Measurements from ENCODE around the gene TRMO. TPM values are rescaled to one million over a fixed set of nuclear protein-coding genes. Genes with fewer than 3 reads are reported as not detected.

TRMO gene
- total RNA-seq, 2 donors from 2014 or later = 21.3 to 23.6 TPM

DNA sequence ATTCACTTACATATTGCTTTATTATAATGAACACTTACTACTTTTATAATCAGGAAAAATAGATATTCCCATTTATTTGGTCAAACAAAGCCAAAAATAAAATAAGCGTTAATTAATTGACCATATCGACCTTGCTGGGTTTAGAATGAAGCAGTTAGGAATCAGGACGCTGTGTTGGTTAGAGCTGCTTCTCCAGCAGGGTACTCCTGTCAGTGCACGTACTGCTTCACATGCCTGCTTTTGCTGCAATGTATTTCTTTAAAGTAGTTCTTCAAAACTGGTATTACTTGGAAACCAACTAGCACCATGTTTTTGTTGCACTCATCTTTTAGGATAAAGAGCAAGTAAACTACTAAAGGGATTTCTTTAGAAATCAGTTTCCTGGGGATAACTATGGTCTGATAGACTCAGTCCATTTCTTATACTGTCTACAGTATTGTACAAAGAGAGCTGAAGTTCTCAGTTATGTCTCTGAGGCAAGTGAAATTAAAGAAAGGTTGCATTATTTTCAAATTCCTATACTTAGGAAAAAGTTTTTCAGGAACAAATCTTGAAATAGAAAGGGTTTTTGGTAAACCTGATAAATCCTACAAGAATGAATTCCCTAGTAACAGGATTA lies 6.8 kb upstream of the TRMO start:
- Mint-ChIP-seq H3K36me3 (ENCODE audit: low read depth) (no peaks in the 10 kb centered on the region), H3K4me3 (peak overlapping the region; percentile 38), H3K9me3 (no peaks in the 10 kb centered on the region), H3K4me1 (peaks cover 17% of the 10 kb centered on the region), H3K27ac (no peak overlapping the region), H3K27me3 (no peaks in the 10 kb centered on the region)
- ATAC-seq (replicated peaks) = no peak

DNA sequence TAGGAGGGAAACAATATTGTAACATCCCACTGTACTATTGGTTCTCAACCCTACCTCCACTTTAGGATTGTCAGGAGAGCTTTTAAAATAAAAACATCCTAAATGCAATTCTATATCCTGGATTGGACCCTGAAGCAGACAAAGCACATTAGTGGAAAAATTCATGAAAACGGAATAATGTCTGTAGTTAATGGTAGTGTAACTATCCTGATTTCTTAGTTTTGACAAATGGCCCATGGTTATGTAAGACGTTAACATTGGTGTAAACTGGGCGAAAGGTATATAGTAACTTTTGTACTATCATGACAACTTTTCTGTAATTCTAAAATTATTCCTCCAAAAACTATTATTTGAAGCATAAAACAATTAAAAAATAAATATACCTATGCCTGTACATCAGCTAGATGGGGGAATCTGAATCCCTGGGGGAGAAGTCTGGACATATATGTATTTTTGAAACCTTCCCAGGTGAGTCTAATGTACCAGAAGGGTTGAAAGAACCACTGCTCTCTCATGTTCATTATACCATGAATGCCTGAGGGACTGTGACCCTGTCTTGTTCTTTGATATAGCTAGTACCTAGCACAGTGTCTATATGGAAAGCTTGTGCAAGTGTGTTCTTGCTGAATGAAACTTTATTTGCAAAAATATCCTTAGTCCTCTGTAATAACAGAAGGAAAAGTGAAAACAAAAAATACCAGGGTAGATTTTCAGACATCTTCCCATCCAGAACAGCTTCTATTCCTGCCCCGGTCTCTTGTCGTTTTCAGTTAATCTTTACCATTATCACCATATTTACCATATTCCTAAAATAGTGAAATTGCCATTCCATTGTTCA lies 3.4 kb upstream of the TRMO start:
- Mint-ChIP-seq H3K27ac (no peak overlapping the region), H3K9me3 (no peaks in the 10 kb centered on the region), H3K36me3 (ENCODE audit: low read depth) (peaks cover 21% of the 10 kb centered on the region), H3K27me3 (no peaks in the 10 kb centered on the region), H3K4me3 (no peak overlapping the region), H3K4me1 (peaks cover 19% of the 10 kb centered on the region)
- ATAC-seq (replicated peaks) = no peak

DNA sequence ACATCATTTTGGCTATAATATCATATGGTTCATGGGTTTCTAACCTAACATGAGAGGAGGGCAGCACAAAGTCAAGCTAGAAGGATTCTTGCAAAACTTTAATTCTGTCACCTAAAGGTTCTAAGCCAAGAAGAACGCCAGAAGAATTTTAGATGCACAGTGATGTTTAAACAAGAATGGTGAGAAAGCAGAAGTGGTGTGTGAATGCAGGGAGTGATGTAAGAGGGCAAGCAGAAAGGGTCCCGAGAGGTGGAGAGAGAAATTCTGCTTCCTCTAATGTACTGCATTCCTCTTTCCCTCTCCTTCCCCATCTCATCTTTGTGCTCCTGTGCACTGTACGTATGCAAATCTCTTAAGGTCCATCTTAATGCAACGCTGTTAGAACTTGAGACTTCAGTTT lies 2.1 kb upstream of the TRMO start:
- ATAC-seq (replicated peaks) = no peak
- Mint-ChIP-seq H3K9me3 (no peaks in the 10 kb centered on the region), H3K36me3 (ENCODE audit: low read depth) (peaks cover 22% of the 10 kb centered on the region), H3K4me1 (peaks cover 24% of the 10 kb centered on the region), H3K4me3 (peak overlapping the region; percentile 86), H3K27ac (no peak overlapping the region), H3K27me3 (no peaks in the 10 kb centered on the region)

DNA sequence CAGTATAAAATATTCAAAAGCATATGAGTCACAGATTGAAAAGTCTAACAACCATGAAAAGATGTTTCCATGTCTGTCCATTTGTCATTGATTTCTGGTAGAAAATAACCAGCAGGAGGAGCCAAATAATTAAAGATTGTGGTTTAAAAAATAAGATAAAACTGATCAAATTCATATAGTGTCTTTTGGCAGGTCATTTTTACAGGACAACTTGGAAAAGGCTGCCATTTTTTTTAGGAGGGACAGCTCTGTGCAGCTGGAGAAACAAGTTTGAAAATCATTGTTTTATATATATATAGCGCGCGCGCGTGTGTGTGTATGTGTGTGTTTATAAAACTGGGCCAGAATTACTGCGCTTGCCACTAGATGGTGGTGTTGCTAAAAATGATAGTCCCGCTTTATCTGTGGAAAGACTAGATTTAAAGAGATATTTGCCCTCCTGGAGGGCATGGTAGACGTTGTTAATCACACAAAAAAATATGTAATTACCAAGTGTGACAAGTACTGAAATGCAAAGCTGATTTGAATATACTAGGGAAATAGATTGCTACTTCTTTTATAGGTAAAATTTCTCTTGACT lies 1.3 kb upstream of the TRMO start:
- Mint-ChIP-seq H3K27me3 (no peaks in the 10 kb centered on the region), H3K9me3 (no peaks in the 10 kb centered on the region), H3K4me3 (peak overlapping the region; percentile 86), H3K36me3 (ENCODE audit: low read depth) (peaks cover 27% of the 10 kb centered on the region), H3K27ac (peak overlapping the region; percentile 97), H3K4me1 (peaks cover 32% of the 10 kb centered on the region)
- peak; percentile 43 for ATAC-seq (replicated peaks)

DNA sequence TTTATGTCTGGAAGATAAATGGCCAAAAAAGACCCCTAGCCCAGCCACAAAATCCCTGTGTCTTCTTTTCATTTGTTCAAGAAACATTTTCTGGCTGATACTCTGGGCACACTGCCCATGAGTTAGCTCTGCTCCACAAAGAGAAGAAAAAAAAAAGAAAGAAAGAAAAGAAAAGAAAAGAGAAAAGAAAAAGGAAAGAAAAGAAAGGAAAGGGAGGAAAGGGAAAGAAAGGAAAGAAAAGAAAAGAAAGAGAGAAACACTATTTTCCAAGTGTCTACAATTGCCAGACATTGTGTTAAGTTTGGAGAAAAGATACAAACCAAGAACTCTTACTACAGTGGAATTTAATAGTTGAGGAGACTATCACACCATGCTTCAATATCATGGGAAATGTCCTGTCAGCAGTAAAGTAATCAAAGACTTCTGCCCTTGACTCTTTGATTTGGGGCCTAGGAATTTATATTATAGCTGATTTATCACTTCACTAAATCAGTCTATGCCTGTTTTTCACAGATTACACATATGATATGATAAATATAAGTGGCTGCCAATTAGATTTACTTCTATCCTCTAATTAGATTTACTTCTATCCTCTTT lies 3.0 kb downstream of the TRMO start:
- ATAC-seq (replicated peaks) = no peak
- Mint-ChIP-seq H3K9me3 (no peaks in the 10 kb centered on the region), H3K4me3 (peak overlapping the region; percentile 86), H3K4me1 (peaks cover 46% of the 10 kb centered on the region), H3K27ac (peak overlapping the region; percentile 97), H3K27me3 (no peaks in the 10 kb centered on the region), H3K36me3 (ENCODE audit: low read depth) (peaks cover 58% of the 10 kb centered on the region)

DNA sequence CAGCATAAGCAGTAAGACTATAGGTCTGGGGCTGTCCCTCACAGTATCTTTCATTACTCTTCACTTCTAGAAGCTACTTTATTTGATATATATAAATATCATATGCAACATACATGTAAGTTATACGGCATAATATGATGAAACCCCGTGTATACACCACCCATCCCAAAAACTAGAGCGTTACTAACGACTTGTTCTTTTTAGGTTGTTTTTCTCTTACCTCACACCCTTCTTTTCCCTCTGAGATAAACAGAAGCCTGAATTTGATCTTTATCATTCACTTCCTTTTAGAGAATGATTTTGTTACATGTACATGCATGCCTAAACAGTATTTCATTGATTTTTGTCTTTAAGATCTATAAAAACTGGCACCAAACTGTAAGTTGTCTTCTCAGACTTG lies 3.7 kb downstream of the TRMO start:
- no peaks in the 10 kb centered on the region for H3K27me3 Mint-ChIP-seq
- no peaks in the 10 kb centered on the region for H3K9me3 Mint-ChIP-seq
- H3K4me1 Mint-ChIP-seq = peaks cover 50% of the 10 kb centered on the region
- ATAC-seq (replicated peaks) = no peak
- peak overlapping the region; percentile 97 for H3K27ac Mint-ChIP-seq
- H3K36me3 Mint-ChIP-seq (ENCODE audit: low read depth) = peaks cover 65% of the 10 kb centered on the region
- H3K4me3 Mint-ChIP-seq = peak overlapping the region; percentile 86

DNA sequence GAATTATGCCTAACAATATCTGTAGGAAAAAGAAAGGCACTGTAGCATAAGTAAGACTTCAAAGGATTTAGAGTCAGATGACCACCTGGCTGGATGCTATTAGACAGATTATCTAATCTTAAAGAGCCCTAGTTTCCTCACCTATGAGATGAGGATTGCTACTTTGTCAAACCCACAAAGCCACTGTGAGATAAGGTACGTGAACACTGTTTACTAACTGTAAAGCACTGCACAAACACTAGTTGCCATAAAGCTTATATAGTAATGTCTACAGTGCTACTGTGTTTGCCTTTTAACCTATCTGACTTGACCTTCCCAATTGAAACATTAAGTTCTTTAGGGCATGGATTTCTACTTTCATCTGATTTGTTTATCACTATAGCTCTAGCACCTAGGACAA lies 10.3 kb downstream of the TRMO start:
- Mint-ChIP-seq H3K27ac (peak overlapping the region; percentile 60), H3K4me3 (no peak overlapping the region), H3K4me1 (peaks cover 33% of the 10 kb centered on the region), H3K9me3 (no peaks in the 10 kb centered on the region), H3K36me3 (ENCODE audit: low read depth) (peaks cover 97% of the 10 kb centered on the region), H3K27me3 (no peaks in the 10 kb centered on the region)
- ATAC-seq (replicated peaks) = no peak

DNA sequence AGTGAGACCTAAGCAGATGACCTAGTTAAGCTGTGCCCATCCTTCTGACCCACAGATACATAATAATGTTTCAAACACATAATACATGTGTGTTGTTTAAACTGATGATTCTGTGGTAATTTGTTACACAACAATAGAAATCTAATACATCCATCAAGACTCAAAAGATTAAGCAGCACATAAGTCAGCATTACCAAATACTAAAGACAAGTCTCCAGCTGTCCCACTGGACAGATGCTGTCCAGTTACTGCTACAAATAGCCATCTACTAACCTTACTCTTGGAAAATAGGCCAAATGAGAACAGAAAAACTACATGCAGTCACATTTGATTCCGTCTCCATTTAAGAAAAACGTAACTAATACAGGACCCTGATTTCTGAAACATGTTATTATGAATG lies 10.8 kb downstream of the TRMO start:
- H3K36me3 Mint-ChIP-seq (ENCODE audit: low read depth) = peaks cover 96% of the 10 kb centered on the region
- no peak for ATAC-seq (replicated peaks)
- no peaks in the 10 kb centered on the region for H3K9me3 Mint-ChIP-seq
- peak overlapping the region; percentile 60 for H3K27ac Mint-ChIP-seq
- H3K27me3 Mint-ChIP-seq = no peaks in the 10 kb centered on the region
- peaks cover 31% of the 10 kb centered on the region for H3K4me1 Mint-ChIP-seq
- no peak overlapping the region for H3K4me3 Mint-ChIP-seq

DNA sequence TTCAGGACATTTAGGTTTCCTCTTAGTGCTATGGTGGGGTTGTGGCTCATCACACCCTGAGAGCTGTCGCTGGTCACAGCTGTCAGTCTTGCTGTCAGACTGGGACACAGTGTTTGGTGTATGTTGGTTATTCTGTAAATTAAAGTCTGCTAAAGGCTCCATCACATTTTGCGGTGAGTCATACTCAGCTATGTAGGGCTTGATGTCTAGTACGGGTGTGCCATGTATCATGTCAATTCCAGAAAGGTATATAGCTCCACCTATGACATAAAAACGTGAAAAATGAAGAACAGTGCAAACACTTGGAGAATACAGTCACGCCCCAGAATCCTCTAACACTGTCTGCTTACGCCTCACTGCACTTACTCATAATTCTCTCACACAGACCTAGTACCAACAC lies 11.9 kb downstream of the TRMO start:
- H3K27me3 Mint-ChIP-seq = no peaks in the 10 kb centered on the region
- H3K4me1 Mint-ChIP-seq = peaks cover 38% of the 10 kb centered on the region
- peak overlapping the region; percentile 9 for H3K27ac Mint-ChIP-seq
- H3K4me3 Mint-ChIP-seq = no peak overlapping the region
- no peak for ATAC-seq (replicated peaks)
- H3K36me3 Mint-ChIP-seq (ENCODE audit: low read depth) = peaks cover 90% of the 10 kb centered on the region
- no peaks in the 10 kb centered on the region for H3K9me3 Mint-ChIP-seq

DNA sequence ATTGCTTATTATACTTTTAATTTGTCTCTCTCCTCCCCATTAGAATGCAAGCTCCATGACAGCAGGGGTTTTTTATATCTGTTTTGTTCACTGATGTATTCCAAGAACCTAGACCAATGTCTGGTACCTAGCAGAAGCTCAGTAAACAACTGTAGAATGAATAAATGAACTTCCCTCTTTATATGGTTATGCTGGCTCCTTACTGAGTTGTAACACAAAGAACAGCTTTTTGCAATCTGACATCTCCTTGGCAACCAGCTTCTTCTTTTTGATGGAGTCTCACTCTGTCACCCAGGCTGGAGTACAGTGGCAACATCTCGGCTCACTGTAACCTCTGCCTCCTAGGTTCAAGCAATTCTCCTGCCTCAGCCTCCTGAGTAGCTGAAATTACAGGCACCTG lies 13.6 kb downstream of the TRMO start:
- peak overlapping the region; percentile 9 for H3K27ac Mint-ChIP-seq
- peak overlapping the region; percentile 24 for H3K4me3 Mint-ChIP-seq
- ATAC-seq (replicated peaks) = no peak
- peaks cover 39% of the 10 kb centered on the region for H3K4me1 Mint-ChIP-seq
- no peaks in the 10 kb centered on the region for H3K9me3 Mint-ChIP-seq
- peaks cover 88% of the 10 kb centered on the region for H3K36me3 Mint-ChIP-seq (ENCODE audit: low read depth)
- no peaks in the 10 kb centered on the region for H3K27me3 Mint-ChIP-seq

DNA sequence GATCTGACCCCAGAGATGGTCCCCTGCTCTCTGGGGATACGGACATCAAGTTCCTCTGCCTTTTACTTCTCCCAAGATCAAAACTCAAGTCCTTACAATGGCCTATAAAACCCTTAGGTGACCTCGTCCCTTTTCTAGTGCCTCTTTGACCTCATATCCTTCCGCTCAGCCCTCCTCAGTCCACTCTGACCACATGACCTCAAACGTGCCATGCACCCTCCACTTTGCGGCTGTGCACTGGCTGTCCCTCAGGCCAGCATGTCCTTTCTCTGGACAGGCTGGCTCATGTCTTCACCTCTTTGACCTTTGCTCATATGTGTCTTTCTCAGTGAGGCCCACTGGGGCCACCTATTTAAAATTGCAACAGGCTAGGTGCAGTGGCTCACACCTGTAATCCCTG lies 14.7 kb downstream of the TRMO start:
- Mint-ChIP-seq H3K27ac (peak overlapping the region; percentile 89), H3K36me3 (ENCODE audit: low read depth) (peaks cover 86% of the 10 kb centered on the region), H3K4me3 (peak overlapping the region; percentile 81), H3K4me1 (peaks cover 34% of the 10 kb centered on the region), H3K27me3 (no peaks in the 10 kb centered on the region), H3K9me3 (no peaks in the 10 kb centered on the region)
- ATAC-seq (replicated peaks) = no peak

DNA sequence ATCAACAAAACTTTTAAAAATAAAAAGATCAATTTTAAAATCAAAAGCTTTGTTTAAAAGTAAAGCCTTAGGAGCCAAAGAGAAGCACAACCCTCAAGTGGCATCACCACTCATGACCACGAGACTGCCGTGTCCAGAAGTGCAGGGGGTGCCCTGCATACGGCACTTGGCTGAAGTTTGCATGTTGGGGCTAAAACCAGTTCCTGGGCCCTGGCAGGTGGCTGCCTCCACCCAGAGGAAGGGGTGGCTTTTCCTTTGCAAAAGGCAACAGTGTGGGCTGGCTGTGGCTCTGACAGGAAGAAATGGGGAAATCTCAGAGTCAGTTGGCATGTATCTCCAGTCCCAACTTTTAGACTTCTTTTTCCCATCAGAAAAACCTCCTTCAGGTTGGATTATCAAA lies 15.3 kb downstream of the TRMO start:
- H3K4me3 Mint-ChIP-seq = peak overlapping the region; percentile 81
- peaks cover 80% of the 10 kb centered on the region for H3K36me3 Mint-ChIP-seq (ENCODE audit: low read depth)
- H3K9me3 Mint-ChIP-seq = no peaks in the 10 kb centered on the region
- peak overlapping the region; percentile 89 for H3K27ac Mint-ChIP-seq
- peaks cover 32% of the 10 kb centered on the region for H3K4me1 Mint-ChIP-seq
- no peak for ATAC-seq (replicated peaks)
- H3K27me3 Mint-ChIP-seq = no peaks in the 10 kb centered on the region

DNA sequence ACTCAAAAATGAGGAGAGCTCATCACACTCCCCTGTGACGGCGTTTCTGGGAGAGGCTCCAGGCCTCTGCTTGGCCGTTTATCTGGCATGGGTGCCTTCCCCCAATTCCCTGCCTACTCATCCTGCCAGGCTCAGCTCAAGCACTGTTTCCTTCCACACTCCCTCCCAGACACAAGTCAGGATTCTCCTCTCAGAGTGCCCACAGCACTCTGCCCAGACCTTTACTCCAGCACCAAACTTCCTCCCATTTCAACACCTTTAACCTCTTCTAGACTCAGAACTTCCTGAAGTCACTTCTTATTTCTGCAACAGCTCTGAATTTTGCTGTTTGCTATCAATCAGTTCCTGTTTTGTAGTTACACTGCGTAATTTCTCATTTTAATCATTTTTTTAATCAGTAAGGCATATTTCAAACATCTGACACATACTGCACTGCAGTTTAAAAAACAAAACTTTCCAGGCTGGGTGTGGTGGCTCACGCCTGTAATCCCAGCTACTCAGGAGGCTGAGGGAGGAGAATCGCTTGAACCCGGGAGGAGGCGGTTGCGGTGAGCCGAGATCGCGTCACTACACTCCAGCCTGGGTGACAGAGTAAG lies 16.0 kb downstream of the TRMO start:
- peak; percentile 53 for ATAC-seq (replicated peaks)
- Mint-ChIP-seq H3K4me1 (peaks cover 32% of the 10 kb centered on the region), H3K9me3 (no peaks in the 10 kb centered on the region), H3K27ac (peak overlapping the region; percentile 89), H3K27me3 (no peaks in the 10 kb centered on the region), H3K4me3 (peak overlapping the region; percentile 81), H3K36me3 (ENCODE audit: low read depth) (peaks cover 73% of the 10 kb centered on the region)

DNA sequence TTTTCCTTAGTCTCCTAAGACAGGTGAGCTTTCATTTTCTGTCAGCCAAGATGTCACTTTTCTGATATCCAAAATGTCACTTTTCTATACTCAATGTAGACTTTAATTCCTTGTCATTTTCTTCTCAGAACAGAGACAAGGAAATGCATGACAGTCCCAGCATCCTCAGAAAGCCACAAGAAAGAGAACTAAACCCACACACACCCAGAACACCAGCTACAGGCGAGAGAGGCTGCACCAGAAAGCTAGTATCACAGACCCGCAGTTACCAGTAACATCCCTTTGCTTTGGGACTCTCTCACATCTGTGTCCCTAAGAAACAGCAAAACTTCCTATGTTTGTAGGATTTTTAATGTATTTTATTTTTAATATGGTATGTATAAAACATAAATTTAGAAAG lies 17.1 kb downstream of the TRMO start:
- peak; percentile 65 for ATAC-seq (replicated peaks)
- Mint-ChIP-seq H3K4me1 (peaks cover 36% of the 10 kb centered on the region), H3K27ac (peak overlapping the region; percentile 89), H3K27me3 (no peaks in the 10 kb centered on the region), H3K4me3 (peak overlapping the region; percentile 81), H3K36me3 (ENCODE audit: low read depth) (peaks cover 61% of the 10 kb centered on the region), H3K9me3 (no peaks in the 10 kb centered on the region)
